ENCODE data around the gene SLC22A16.
"Not testable (repeated sequence)": the region's sequence is repeated elsewhere in the genome, so short reads cannot be mapped to it uniquely, and the experiment has no call there.

Gene SLC22A16

DNA sequence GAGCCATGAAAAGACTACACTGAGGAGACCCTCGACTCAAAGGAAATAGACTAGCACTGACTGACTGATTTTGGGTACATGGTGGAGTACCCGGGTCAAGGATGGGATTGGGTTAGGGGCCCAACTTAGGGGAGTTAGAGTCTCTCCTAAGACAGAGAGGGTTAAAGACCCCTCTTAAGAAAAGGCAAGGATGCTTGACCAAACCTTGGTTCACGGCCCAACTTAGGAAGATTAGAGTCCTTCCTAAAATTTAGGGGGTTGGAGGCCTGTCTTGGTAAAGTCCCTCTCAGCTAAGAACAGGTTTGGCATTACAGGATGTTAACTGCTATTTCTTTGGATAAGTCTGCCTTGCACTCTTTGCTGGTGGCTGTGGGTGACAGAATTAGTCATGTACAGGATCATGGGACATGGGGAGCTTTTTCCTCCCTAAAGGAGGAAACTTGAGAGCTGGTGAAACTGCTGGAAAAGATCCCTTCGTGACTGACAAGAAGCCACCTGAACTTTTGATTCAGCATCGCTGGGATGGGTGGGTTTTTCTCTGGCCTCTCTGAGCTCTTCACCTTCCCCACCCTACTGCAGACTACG, 12.3 kb upstream of the SLC22A16 start:
- DNase-seq: no peak

DNA sequence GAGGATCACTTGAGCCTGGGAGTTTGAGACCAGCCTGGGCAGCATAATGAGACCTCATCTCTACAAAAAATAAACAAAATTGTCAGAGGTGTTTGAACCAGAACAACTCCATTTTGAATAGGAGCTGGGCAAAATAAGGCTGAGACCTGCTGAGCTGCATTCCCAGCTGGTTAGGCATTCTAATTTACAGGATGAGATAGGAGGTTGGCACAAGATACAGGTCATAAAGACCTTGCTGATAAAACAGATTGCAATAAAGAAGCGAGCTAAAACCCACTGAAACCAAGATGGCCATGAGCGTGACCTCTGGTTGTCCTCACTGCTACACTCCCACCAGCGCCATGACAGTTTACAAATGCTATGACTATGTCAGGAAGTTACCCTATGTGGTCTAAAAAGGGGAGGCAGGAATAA, 11.6 kb upstream of the SLC22A16 start:
- DNase-seq: not testable (repeated sequence)

DNA sequence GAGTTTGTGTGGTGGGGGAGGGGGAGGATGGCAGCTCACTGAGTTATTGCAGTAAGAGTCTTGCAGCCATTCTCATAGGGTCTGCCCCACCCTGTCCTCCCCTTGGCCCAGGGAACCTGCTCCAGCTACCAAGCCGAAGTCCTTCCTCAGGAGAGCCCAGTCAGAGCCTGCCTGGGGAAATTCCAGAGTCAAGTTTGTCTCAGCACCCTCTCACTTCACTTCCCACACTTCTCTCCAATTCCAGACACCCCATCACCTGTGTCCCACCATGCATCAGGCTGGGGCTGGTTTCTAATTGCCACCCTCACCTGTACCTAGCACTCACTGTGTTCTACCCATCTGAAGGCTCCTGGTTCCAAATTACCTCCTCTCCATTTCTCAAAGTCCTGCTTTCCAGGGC, 10.3 kb upstream of the SLC22A16 start:
- no peak for DNase-seq

DNA sequence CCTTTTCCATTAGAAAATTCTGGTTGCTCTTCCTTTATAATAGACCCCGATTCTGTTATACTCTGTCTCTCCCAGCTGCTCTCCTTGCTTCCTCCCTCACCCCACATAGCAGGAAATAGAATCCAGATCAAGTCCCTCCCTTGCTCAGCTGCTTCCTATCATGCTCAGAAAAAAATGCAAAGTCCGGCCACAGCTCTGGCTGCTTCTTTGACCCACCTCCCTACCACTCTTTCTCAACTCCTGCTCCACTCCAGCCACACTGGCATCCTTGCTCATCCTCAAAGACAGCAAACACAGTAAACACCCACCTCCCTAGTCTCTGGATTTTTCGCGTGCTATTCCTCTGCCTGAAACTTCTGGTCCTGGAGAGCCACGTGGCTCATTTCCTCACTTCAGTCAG, 9.1 kb upstream of the SLC22A16 start:
- no peak for DNase-seq

DNA sequence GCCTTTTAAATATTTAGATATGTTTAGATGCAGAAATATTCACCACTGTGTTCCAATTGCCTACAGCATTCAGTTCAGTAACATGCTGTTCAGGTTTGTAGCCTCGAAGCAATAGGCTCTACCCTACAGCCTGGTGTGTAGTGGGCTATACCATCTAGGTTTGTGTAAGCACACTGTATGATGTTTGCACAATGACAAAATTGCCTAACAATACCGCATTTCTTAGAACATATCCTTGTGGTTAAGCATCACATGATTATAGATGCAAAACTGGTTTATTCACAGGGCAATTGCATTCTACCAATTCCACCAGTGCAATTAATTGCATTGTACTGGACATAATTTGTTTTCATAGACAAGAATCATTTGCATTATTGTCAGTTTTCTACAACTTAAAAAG, 7.9 kb upstream of the SLC22A16 start:
- no peak for DNase-seq

DNA sequence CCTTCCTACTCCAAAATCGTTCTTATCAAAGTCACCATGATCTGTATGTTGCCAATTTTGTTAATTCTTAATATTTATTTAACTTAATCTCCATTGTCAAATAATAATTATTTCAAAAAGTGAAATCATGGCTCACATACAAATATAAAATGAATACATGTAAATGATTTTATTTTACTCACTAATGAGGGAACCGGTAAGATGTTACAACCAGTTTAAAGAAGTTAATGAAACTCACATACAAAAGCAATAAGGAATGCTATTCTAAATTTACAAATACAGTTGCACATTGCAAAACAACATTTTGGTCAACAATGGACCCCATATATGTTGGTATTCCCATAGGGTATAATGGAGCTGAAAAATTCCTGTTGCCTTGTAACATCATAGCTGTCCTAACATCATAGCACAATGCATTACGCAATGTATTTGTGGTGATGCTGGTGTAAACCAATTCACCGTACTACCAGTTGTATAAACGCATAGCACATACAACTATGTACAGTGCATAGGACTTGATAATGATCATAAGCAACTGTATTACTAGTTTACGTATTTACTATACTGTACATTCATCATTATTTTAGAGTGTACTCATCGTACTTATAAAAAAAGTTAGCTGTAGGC, 6.5 kb upstream of the SLC22A16 start:
- DNase-seq: no peak

DNA sequence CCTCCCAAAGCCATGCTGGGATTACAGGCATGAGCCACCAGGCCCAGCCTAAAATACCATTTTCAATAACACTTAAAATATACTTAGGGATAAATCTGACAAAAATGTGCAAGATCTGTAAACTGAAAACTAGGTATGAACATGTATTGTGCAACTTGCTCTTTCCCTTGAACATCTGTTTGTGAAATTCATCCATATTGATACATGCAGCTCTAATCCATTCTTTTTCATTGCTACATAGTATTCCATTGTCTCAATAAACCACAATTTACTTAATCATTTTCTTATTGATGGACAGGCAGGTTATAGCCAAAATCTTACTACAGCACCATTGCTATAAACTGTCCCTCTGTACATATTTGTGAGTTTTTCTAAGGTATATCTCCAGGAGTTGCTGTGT, 4.7 kb upstream of the SLC22A16 start:
- DNase-seq: no peak

DNA sequence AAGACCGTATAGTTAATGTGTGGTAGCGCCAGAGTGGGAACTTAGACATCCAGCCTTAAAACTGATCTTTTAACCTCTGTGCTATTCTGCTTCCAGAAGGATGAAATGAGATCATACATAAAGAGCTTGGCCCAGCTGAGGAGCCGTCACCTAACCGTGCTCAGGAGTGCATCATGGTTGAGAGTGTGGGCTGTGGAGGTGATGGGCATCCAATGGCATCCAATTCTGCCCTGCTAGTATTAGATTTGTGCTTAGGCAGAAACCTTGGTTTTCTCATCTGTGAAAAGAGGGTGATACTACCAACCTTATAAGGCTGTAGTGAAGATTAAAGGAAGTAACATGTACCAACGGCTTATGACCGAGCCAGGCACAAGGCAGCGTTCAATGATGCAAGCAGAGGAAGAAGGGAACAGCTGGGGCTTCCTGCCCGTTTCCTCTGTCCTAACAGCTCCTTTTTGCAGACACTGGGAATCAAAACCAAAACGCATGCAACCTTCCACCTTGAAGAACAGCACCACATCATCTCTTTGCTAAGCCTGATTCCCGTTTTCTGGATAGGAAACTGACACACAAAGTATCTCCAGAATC, 1.3 kb downstream of the SLC22A16 start:
- DNase-seq: no peak

DNA sequence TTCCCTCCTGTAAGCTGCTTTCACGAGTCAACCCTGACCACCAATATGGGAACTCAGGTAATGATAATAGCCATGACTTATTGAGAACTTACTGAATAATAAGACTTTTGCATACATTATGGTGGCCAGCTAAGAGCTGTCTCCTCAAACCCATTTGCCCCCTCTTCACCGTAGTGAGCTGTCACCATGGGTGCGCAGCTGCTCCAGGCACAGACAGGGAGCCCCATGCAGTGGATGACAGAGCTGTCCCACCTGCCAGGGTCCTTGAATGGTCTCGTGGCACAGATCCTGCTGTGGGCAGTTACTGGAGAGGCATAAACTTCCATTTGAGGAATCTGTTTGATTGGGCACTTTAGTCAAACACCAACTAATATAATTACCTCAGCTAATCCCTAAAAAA, 1.9 kb downstream of the SLC22A16 start:
- no peak for DNase-seq

DNA sequence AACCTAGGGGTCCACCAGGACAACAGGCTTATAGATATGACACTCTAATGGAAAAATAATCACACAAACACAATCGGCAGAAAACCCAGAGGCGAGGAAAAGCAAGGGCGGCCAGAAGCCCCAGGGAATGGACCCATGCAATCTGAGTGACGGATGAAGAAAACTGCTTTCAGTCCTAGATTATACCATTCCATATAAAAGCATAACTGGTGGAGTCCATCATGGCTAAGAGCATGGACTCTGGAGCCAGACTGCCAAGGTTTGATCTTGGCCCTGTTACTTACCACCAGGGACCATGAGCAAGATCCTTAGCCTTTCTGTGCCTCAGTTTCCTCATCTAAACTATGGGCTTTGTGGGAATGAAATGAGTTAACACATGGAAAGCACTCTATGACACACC, 3.7 kb downstream of the SLC22A16 start:
- no peak for DNase-seq

DNA sequence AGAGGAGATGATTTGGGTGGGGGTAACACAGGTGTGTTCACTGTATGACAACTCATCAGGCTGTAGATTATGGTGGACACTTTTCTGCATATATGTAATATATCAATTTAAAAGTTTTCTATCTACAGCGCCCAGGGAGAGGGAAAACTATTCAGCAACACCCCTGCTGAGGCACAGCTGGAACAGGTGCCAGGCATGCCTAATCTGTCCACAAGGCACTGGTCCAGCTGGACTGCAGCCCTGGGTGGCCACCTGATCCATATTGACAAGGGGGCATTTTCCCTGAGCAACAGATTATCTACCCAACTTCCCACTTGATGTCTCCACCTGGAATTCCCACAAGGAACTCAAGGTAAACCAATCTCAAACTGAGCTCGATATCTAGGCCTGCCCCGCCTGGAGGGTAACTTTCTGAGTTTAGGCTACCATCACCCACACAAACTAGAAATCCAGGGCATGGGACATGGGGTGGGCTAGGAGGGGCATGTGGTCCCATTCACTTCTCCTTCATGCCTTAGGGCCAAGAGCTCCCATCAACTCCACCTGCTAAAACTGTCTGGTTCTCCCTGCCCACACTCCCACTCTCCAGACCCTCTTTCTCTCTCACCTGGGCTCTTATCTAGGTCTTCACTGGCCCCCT, 4.6 kb downstream of the SLC22A16 start:
- no peak for DNase-seq

DNA sequence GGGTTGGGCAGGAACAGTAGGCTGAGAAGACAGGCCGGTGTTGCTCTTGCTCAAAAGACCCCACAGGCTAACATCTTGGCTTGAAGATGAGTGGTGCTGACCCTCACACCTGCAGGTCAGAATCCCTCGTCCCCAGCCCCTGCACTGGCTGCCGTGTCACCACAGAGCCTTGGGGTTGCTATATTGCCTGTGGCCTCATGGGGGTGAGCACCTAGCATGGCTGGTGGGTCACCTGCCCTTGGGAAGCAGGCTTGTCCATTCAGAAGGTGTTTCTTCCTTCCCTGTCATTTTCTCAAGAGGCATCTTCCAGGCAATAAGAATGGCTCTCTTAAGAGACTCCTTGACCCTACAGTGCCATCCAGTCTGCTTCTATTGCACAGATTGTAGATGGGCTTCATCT, 7.7 kb downstream of the SLC22A16 start:
- no peak for DNase-seq

DNA sequence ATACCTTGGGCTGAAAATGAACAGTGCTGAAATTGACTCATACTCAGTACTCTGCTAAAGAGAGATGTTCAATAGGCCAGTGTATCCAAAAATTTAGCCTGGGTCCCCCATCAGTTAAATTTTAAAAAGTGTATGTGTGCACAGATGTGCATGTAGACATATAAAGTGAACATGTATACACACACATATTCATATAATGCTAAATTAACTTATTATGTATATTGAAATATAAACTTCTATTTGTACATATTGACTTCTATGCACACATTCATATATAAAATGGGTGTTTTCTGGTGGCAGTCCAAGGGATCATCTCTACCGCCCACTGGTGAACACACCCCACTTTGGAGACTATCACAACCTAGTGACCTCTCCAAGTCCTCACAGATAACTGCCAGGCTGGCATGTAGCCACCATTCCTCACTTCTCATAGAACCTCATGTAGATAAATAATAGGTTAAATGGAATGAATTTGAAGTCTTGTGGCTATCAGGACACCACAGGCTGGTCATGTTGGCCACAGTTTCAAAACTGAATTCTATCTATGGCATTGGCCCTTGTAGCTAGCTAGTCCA, 8.8 kb downstream of the SLC22A16 start:
- no peak for DNase-seq

DNA sequence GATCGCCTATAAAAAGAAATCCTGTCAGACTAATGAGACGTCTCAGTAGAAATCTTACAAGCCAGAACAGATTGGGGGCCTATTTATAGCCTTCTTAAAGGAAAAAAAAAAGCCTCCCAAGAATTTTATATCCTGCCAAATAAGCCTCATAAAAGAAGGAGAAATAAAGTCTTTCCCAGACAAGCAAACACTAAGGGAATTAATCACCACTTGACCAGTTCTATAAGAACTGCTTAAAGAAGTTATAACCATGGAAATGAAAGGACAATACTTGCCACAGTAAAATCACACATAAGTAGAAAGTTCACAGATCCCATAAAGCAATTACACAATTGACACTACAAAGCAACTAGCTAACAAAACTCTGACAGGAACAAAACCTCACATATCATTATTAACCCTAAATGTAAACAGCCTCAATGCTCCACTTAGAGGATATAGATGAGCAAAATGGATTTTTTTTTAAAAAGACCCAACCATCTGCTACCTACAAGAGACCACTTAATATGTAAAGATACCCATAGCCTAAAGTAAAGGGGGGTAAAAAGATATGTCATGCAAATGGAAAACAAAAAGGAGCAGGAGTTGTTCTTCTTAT, 13.4 kb downstream of the SLC22A16 start:
- DNase-seq: no peak

DNA sequence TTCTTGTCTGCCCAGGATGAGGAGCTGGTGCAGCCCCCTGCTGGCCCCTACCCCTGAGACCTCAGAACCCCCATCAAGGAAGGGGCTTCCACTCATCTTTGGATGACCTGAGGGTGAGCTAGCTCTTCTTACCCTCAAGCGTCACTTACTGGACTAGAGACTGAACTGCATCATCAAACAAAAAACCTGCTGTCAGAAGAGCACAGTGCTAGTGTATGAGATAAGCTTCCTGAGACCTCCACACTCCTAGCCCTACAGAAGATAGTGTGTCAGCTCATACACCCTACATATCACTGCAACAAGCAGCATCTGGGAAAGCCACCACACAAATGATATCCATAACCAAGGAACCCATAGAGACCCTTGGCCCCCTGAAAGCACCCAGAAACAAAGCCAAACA, 15.0 kb downstream of the SLC22A16 start:
- no peak for DNase-seq

DNA sequence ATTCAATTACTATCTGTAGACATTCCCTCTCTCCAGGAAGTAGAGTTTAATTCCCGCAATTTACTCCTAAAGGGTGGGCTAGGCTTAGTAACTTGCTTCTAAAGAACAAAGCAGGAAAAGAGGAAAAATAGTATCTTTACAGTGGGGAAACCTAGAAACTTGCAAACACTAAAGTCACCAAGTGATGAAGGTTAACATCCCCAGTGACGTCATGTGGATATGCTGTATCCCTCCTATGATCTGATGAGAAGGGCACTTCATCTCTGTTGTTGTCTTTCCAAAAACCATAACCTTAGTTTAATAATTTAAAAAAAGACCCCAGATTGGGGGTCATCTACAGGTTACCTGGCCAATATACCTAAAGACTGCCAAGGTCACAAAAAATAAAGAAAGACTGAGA, 17.3 kb downstream of the SLC22A16 start:
- no peak for DNase-seq

DNA sequence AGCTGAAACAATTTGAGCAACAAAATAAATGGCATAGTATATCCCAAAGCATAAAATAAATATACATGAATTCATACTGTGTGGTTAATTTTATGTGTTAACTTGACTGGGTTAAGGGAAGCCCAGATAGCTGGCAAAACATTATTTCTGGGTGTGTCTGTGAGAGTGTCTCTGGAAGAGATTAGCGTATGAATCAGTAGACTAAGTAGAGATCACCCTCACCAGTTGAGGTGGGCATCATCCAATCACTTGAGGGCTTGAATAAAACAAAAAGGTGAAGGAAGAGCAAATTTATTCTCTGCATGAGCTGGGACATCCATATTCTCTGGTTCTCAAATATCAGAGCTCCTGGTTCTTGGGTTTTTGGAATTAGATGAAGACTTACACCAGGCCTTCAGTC, 17.9 kb downstream of the SLC22A16 start:
- no peak for DNase-seq

DNA sequence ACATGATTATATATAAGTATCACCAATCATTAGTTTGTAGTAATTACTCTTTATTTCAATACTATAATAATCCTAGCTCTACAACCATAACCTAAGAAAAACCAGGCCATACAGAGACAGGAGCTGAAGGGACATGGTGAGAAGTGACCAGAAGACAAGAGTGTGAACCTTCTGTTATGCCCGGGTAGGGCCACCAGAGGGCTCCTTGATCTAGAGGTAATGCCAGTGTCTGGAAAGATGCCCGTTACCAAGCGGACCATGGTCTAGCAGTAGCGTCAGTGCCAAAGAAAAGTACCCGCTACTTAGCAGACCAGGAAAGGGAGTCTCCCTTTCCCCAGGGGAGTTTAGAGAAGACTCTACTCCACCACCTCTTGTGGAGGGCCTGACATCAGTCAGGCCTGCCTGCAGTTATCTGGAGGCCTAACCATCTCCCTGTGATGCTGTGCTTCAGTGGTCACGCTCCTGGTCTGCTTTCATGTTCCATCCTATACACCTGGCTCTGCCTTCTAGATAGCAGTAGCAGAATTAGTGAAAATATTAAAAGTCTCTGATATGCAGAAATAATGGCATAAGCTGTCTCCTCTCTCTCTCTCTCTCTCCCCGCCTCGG, 18.7 kb downstream of the SLC22A16 start:
- DNase-seq: not testable (repeated sequence)

DNA sequence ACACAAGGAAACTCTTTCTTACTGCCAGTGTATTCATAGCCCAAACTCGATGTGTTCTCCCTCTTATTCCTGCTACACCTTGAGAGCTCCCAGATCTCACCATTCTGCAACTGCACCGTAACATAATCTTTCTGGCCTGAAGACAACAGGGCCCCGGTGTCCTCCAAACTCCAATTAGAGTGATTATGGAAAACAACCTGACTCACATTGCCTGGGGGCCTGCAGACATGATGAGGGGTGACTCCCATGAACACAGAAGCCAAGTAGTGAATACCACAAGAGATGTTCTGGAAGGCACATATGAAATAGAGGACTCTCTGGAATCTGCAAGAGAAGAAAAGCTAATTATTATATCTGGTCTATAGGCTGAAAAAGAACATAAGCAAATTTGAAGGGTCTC, 19.7 kb downstream of the SLC22A16 start:
- DNase-seq: no peak

DNA sequence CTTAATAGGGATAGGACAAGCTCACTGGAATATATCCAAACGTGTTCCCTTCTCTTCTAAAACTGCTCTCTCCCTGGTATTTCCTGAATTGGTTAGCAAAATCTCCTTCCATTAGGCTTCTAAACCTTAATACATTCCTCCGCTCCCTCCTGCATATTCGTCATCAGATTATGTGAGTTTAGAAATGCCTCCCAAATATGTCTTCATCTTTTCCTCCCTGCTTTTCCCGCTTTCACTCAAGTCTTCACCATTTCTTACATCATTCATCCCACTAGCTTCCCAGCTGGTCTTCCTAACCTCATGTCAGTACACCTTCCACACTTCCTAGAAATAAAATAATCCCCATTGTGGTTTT, 26.9 kb downstream of the SLC22A16 start:
- no peak for DNase-seq

DNA sequence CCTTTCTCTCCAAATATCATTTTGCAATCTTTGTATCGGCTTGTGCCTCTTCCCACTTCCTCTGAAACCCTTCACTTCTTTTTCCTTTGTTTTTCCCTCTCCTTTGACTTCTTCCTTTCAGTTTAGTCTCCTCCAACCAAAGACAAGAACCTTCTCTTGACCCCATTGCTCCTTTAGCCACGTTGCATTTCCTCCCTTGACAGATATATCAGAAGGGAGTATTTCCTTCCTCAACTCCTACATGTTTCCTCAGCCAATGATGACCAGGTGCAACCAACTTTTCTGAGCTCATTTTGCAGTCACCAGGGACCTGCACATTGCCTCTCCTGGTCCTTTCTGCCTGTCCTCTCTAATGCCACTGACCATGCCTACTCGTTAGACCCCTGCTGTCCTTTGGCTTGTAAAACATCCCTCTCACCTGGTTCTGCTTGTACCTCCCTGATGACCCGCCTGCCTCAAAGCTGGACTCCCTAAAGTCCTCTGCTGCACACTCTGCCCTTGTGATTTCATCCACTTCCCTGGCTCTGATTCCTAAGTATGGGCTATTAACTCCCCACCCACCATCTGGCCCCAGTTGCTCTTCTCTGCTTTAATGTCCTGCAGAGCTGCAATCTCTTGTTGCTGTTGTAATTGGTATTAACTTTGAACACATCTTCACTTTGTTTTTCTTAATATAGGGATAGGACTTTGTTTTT, 27.4 kb downstream of the SLC22A16 start:
- DNase-seq: no peak

DNA sequence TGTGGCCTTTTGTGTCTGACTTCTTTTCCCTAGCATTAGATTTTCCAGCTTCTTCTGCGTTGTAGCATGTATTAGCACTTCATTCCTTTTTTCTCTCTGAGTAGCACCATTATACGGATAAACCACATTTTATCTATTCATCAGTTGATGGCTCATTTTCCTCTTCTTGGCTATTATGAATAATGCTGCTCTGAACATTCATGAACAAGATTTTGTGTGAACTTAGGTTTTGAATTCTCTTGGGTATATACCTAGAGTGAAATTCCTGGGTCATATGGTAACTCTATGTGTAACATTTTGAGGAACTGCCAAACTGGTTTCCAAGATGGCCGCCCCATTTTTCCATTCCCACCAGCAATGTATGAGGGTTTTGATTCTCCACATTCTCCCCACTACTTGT, 28.7 kb downstream of the SLC22A16 start:
- DNase-seq: no peak

DNA sequence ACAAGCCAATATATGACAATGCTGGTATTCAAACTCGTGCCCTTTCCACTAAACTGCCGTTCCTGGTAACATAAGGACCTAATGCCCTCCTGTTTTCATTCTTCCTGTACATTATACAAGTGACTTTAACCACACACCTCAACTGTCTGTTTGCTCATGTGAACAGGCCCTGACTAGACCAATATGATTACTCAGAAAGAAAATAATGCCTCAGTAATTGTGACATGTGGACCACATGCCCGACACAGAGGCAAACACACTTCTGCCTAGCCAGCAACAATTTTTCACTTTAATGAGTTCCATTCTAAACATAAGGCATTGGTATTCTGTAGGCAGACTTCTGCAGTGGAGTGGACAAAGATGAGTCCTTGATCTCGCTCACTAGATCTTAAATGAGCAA, 30.0 kb downstream of the SLC22A16 start:
- no peak for DNase-seq

All from stimulated activated CD4-positive, alpha-beta T cell treated with anti-CD3 and anti-CD28 coated beads, Interleukin-4, amount 100 ng/mL, for 4 hours (primary cell).